SK-N-SH (cell line): ENCODE data around the gene MTERF2.

ENCODE experiments used
- GABPA ChIP-seq: IDR thresholded peaks from 2 replicates; pipeline ENCODE4 v1.4.0; 2012; ENCODE audit warnings: low read depth, mild to moderate bottlenecking
- SIN3A ChIP-seq: IDR thresholded peaks from 2 replicates; pipeline ENCODE4 v1.6.1; 2012; ENCODE audit warnings: low read depth, mild to moderate bottlenecking, low read length, moderate library complexity, borderline replicate concordance
- TF ChIP-seq, protein P1 (sequence below): fragments of 200-600 bp; sonication (generic); IDR thresholded peaks from 2 replicates; pipeline ENCODE4 v1.6.1; 2017; ENCODE audit warnings: antibody characterized with exemption, mild to moderate bottlenecking, moderate library complexity
- TF ChIP-seq, protein P2 (sequence below): fragments of 150-350 bp; IDR thresholded peaks from 2 replicates; pipeline ENCODE4 v1.6.1; 2017; ENCODE audit warnings: antibody characterized with exemption, low read length, low read depth, borderline replicate concordance
- TF ChIP-seq, protein P3 (sequence below): IDR thresholded peaks from 2 replicates; pipeline ENCODE4 v1.4.0; 2012; ENCODE audit warnings: low read depth, borderline replicate concordance

DNA sequence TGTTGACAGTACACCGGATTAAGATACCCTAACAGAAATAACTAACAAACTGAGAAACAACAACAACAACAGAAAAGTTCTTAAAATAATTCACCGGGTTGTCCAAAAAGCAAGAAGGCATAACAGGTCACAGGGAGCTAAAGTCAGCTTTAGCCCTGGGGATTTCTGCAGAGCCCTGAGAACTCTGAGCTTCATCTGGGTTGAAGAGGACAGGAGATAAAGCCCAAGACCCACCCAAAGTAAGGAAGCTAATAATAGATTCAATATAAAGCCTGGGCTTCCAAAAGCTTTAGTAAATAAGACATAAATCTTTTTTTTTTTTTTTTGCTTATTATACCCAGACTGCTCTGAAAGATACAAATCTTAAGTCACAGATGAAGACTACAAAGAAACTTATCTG is 44.1 kb upstream of the MTERF2 start:
- TF ChIP-seq, protein P1, sequence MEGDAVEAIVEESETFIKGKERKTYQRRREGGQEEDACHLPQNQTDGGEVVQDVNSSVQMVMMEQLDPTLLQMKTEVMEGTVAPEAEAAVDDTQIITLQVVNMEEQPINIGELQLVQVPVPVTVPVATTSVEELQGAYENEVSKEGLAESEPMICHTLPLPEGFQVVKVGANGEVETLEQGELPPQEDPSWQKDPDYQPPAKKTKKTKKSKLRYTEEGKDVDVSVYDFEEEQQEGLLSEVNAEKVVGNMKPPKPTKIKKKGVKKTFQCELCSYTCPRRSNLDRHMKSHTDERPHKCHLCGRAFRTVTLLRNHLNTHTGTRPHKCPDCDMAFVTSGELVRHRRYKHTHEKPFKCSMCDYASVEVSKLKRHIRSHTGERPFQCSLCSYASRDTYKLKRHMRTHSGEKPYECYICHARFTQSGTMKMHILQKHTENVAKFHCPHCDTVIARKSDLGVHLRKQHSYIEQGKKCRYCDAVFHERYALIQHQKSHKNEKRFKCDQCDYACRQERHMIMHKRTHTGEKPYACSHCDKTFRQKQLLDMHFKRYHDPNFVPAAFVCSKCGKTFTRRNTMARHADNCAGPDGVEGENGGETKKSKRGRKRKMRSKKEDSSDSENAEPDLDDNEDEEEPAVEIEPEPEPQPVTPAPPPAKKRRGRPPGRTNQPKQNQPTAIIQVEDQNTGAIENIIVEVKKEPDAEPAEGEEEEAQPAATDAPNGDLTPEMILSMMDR: no peak
- TF ChIP-seq SIN3A: no peak
- TF ChIP-seq, protein P2, sequence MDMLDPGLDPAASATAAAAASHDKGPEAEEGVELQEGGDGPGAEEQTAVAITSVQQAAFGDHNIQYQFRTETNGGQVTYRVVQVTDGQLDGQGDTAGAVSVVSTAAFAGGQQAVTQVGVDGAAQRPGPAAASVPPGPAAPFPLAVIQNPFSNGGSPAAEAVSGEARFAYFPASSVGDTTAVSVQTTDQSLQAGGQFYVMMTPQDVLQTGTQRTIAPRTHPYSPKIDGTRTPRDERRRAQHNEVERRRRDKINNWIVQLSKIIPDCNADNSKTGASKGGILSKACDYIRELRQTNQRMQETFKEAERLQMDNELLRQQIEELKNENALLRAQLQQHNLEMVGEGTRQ: no peak
- TF ChIP-seq GABPA: no peak
- TF ChIP-seq, protein P3, sequence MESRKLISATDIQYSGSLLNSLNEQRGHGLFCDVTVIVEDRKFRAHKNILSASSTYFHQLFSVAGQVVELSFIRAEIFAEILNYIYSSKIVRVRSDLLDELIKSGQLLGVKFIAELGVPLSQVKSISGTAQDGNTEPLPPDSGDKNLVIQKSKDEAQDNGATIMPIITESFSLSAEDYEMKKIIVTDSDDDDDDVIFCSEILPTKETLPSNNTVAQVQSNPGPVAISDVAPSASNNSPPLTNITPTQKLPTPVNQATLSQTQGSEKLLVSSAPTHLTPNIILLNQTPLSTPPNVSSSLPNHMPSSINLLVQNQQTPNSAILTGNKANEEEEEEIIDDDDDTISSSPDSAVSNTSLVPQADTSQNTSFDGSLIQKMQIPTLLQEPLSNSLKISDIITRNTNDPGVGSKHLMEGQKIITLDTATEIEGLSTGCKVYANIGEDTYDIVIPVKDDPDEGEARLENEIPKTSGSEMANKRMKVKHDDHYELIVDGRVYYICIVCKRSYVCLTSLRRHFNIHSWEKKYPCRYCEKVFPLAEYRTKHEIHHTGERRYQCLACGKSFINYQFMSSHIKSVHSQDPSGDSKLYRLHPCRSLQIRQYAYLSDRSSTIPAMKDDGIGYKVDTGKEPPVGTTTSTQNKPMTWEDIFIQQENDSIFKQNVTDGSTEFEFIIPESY: no peak
